ENCODE measurements around the gene KCNB1.

KCNB1 gene

DNA sequence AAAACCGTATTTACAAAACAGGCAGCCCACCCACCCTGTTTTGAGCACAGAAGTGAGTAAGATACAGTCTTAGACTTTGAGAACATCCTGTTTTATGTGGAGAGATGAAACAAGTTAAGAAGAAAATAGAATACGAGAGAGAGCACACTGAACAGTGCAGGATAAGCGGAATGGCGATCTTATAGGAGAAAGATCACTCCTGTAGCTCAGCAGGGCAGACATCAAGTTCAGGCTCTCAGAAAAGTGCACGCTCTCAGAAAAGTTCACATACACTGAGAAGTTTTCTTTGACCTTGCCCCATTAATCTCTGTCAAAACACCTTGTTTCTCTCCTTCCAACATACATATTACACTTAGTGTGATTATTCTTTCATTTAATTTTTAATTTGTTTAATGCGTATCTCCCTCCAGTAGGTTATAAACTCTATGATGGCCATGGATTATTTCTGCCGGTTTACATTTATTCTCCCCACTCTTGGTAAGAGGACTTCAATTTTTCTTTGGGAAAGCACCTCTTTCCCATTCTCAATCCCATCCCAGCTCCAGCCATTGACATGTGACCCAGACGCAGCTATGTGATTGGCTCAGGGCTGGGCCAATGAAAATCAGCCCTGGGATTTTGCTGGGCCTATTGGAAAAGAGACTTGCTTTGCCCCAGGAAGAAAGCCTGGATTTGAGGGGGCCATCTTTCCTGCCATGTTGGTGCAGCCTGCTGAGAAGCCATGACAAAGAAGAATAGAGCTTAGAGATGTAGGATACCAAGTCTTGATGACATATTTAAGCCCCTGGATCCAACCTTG lies 16.2 kb downstream of the KCNB1 start:
- TF ChIP-seq TAF1 (IDR thresholded peaks at IDR 0.05; ENCODE audit: borderline replicate concordance, low read depth, low read length) (no peak), POLR2A (IDR thresholded peaks at IDR 0.05; ENCODE audit: low read depth, low read length) (no peak), POLR2AphosphoS5 (IDR thresholded peaks at IDR 0.05; ENCODE audit: low read depth, low read length) (no peak)
- DNase-seq (ENCODE audit: insufficient read length) (no peak), FAIRE-seq (no peak)

DNA sequence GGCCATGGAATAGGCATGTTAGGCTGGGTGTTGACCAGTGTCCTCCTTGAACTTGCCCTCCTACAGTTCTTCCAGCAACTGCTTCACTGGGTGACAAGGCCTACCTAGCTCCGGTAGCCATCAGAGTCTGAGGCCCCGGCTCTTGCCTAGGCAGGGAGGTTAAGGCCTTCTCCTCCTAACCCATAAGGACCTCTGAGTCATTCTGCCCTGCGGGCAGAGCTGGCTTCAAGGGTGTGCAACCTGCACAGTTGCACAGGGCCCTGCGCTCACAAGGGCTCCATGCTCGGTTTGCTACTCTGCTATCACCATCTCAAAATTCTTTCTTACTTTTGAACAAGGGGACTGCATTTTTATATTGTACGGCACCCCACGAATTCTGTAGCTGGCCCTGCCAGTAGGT lies 17.9 kb downstream of the KCNB1 start:
- DNase-seq (ENCODE audit: insufficient read length) (no peak), FAIRE-seq (no peak)
- TF ChIP-seq TAF1 (IDR thresholded peaks at IDR 0.05; ENCODE audit: borderline replicate concordance, low read depth, low read length) (no peak), POLR2AphosphoS5 (IDR thresholded peaks at IDR 0.05; ENCODE audit: low read depth, low read length) (no peak), POLR2A (IDR thresholded peaks at IDR 0.05; ENCODE audit: low read depth, low read length) (no peak)

DNA sequence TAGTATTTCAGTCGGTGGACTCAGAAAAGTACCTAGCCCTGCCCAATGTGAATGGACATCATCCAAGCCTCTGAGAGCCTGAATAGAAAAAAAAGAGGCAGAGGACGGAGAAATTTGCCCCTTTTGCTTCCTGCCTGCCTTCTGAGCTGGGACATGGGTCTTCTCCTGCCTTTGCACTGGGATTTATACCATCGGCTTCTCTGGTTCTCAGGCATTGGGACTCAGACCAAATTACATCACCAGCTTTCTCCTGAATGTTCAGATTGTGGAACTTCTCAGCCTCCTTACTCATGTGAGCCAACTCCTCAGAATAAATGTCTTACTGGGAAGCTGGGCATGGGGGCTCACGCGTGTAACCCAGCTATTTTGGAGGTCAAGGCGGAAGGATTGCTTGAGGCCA lies 19.8 kb downstream of the KCNB1 start:
- no peak for DNase-seq (ENCODE audit: insufficient read length)
- TF ChIP-seq TAF1 (IDR thresholded peaks at IDR 0.05; ENCODE audit: borderline replicate concordance, low read depth, low read length) (no peak), POLR2AphosphoS5 (IDR thresholded peaks at IDR 0.05; ENCODE audit: low read depth, low read length) (no peak), POLR2A (IDR thresholded peaks at IDR 0.05; ENCODE audit: low read depth, low read length) (no peak)
- FAIRE-seq, result no peak

DNA sequence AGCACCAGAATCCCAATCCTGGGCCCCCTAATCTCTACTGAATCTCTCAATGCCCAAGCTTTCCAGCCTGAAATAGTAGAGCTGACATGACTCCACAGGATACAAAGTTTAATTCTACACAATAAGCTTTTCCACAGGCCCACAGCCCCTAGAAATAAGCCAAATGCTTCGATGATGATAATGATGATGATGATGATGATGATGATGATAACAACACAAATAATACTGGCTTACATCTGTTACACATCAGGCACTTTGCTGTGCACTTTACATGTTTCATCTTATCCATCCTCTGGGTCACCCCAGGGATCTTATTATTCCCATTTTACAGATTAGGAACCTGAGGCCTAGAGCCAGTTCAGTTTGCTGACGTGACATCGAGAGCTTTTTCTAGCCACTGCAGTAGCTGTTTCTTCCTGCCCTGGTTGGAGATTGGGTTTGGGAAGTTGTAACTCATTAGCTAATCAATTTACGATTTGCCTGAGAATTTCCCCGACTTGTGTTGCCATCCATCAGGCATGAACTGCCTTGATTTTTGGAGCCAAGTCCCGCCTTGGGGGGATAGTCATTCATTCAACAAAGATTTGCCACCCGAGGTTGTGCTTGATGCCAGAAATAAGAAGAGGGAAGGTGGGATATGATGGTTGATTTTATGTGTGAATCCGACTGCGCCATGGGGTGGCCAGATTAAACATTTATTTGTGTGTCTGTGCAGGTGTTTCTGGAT lies 20.4 kb downstream of the KCNB1 start:
- DNase-seq (ENCODE audit: insufficient read length) (no peak), FAIRE-seq (no peak)
- TF ChIP-seq POLR2A (IDR thresholded peaks at IDR 0.05; ENCODE audit: low read depth, low read length) (no peak), TAF1 (IDR thresholded peaks at IDR 0.05; ENCODE audit: borderline replicate concordance, low read depth, low read length) (no peak), POLR2AphosphoS5 (IDR thresholded peaks at IDR 0.05; ENCODE audit: low read depth, low read length) (no peak)

DNA sequence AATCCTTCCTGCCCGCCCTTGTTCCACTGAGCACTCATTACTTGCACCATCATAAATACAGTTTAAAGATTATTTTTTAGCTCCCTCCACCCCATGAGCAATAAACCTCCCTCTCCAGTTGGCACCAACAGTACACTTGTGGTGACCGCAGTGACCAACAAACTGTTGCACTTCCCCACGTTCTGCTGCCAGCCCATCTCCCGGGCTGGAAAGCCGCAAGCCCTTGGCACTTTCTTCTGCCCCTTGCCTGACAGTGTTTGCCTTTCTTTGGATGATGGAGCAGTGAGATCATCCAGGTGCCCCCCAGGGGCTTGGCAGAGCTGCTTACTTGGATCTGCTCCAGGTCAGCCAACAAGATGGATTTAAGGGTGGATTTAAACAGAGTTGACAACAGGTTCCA lies 21.6 kb downstream of the KCNB1 start:
- FAIRE-seq (no peak), DNase-seq (ENCODE audit: insufficient read length) (no peak)
- TF ChIP-seq POLR2A (IDR thresholded peaks at IDR 0.05; ENCODE audit: low read depth, low read length) (no peak), TAF1 (IDR thresholded peaks at IDR 0.05; ENCODE audit: borderline replicate concordance, low read depth, low read length) (no peak), POLR2AphosphoS5 (IDR thresholded peaks at IDR 0.05; ENCODE audit: low read depth, low read length) (no peak)

DNA sequence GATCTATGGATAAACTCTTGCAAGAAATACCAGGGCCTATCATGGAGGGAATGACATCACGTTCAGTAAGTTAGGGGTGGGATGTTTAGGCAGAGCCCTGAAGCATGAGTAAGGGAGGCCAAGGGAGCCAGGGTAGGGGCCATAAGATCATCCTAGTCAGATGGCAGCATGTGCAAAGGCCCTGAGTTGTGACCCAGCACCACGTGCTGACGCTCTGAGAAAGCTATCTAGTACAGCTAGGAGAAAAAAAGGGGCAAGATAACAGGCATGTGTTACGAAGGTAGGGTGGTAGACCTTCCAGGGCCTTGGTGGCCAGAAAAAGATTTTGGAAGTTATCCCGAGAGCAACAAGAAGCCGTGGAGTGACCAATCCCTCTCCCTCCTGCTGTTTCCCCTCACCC lies 22.3 kb downstream of the KCNB1 start:
- no peak for FAIRE-seq
- no peak for DNase-seq (ENCODE audit: insufficient read length)
- no peak for TF ChIP-seq POLR2AphosphoS5 (IDR thresholded peaks at IDR 0.05; ENCODE audit: low read depth, low read length)
- no peak for TF ChIP-seq TAF1 (IDR thresholded peaks at IDR 0.05; ENCODE audit: borderline replicate concordance, low read depth, low read length)
- no peak for TF ChIP-seq POLR2A (IDR thresholded peaks at IDR 0.05; ENCODE audit: low read depth, low read length)

DNA sequence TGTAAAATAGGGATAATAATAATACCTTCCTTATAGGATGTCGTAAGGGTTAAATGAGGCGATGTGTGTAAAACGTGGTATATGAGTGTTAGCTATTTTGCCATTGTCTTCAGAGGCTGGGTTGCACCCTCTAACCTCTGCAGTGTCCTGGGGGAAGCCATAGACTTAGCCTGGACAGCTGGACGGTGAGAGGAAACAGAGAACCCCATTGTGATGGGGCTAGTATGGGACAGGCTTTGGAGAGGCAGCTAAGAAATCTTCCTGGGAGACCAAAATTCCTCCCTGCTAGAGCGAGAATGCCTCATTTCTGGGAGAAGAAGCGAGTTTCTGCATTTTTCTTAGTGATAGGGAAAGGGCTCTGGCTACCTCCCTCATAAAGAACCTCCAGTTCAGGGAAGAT lies 22.8 kb downstream of the KCNB1 start:
- TF ChIP-seq TAF1 (IDR thresholded peaks at IDR 0.05; ENCODE audit: borderline replicate concordance, low read depth, low read length) (no peak), POLR2A (IDR thresholded peaks at IDR 0.05; ENCODE audit: low read depth, low read length) (no peak), POLR2AphosphoS5 (IDR thresholded peaks at IDR 0.05; ENCODE audit: low read depth, low read length) (no peak)
- DNase-seq (ENCODE audit: insufficient read length) (no peak), FAIRE-seq (no peak)

DNA sequence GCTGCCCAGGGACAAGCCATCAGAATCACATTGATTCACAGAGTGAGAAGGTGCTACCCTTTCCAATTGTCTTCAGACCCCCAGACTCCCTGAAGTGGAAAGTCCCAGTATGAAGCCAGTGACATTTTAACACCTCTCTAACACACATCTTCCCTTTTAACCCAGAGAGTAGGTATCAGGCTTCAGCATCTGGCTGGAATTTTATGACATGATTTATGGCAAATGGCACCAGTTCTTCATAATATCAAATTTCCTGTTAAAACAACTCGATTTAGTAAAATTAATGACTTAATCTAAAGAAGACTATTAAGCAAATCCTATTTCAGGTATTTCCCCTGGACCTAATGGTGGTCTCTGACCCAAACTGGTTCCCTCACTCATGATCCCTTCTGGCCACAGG lies 25.0 kb downstream of the KCNB1 start:
- no peak for FAIRE-seq
- no peak for DNase-seq (ENCODE audit: insufficient read length)
- no peak for TF ChIP-seq TAF1 (IDR thresholded peaks at IDR 0.05; ENCODE audit: borderline replicate concordance, low read depth, low read length)
- TF ChIP-seq POLR2A (IDR thresholded peaks at IDR 0.05; ENCODE audit: low read depth, low read length), result no peak
- no peak for TF ChIP-seq POLR2AphosphoS5 (IDR thresholded peaks at IDR 0.05; ENCODE audit: low read depth, low read length)

DNA sequence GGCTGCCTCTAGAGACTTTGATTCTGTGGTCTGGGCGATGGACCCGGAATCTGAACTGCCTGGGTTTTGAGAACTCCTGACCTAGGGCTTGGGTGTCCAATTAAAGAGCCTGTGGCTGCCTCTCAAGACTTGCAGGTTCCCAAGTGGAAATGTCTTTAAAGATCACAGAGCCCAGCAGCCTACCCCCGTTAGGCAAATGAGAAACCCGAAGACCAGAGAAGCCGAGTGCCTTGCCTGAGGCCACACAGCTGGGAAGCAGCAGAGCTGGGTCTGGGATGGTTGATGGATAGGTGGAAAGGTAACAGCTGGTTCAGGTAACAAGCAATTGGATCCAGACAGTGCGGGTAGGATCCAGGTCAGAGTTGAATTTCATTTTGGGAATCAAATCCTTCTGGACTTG lies 25.8 kb downstream of the KCNB1 start:
- TF ChIP-seq TAF1 (IDR thresholded peaks at IDR 0.05; ENCODE audit: borderline replicate concordance, low read depth, low read length) (no peak), POLR2AphosphoS5 (IDR thresholded peaks at IDR 0.05; ENCODE audit: low read depth, low read length) (no peak), POLR2A (IDR thresholded peaks at IDR 0.05; ENCODE audit: low read depth, low read length) (no peak)
- FAIRE-seq, result no peak
- no peak for DNase-seq (ENCODE audit: insufficient read length)

DNA sequence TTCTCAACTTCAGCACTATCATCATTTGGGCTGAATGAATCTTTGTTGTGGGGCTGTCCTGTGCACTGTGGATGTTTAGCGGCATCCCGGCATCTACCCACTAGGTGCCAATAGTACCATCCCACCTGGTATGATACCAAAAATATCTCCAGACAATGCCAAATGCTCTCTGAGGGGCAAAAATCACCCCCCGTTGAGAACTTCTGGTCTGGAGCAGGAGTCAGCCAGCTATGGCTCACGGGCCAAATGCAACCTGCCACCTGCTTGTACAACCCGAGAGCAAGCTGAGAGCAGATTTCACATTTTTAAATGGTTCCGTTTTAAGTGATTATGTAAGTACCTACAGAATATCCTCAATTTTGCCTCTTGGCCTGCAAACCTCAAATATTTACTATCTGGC lies 26.8 kb downstream of the KCNB1 start:
- DNase-seq (ENCODE audit: insufficient read length) (no peak), FAIRE-seq (no peak)
- TF ChIP-seq TAF1 (IDR thresholded peaks at IDR 0.05; ENCODE audit: borderline replicate concordance, low read depth, low read length) (no peak), POLR2A (IDR thresholded peaks at IDR 0.05; ENCODE audit: low read depth, low read length) (no peak), POLR2AphosphoS5 (IDR thresholded peaks at IDR 0.05; ENCODE audit: low read depth, low read length) (no peak)

DNA sequence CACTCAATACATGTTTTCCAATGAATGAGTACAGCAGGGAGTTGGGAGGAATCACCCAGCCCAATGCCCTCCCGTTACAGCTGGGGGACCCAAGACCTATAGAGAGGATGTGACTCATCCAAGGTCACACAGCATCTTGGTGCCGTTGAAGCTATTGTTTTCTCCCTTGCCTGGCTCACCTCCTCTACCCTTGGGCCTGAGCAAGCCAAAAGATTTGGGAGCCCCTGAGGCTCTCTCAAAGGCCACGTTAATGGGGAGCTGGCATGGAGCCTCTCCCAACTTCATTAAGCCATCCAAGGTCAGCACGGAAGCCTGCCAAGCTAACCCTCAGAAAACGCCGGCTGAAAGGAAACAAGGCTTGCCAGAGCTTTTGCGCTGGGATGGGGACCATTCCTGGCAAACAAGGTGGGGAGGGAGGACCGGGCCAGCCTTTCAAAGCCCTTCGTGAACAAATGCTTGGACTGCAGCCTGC lies 30.4 kb downstream of the KCNB1 start:
- DNase-seq (ENCODE audit: insufficient read length) (no peak), FAIRE-seq (no peak)
- TF ChIP-seq TAF1 (IDR thresholded peaks at IDR 0.05; ENCODE audit: borderline replicate concordance, low read depth, low read length), result no peak
- TF ChIP-seq POLR2AphosphoS5 (IDR thresholded peaks at IDR 0.05; ENCODE audit: low read depth, low read length), result no peak
- TF ChIP-seq POLR2A (IDR thresholded peaks at IDR 0.05; ENCODE audit: low read depth, low read length), result no peak

DNA sequence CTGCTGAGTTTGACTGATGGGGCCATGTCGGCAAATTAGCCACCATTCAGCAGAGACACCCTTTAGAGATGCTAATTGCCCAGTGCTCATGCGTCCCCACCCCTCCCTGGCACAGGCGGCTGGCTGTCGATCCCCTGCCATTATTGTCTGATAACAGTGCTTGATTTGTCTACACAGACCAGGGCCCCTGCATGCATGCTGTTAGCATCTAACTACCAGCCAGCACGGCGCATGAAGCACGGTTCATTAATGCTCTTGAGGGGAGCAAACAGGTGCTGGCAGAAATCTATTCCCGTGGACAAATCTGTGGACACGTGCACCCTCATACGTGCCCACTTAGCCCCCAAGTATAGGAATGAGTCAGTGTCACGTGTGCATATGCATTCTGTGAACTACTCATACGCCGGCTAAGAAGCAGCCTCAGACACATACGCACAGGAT lies 32.2 kb downstream of the KCNB1 start:
- no peak for DNase-seq (ENCODE audit: insufficient read length)
- no peak for FAIRE-seq
- TF ChIP-seq POLR2AphosphoS5 (IDR thresholded peaks at IDR 0.05; ENCODE audit: low read depth, low read length) (no peak), POLR2A (IDR thresholded peaks at IDR 0.05; ENCODE audit: low read depth, low read length) (no peak), TAF1 (IDR thresholded peaks at IDR 0.05; ENCODE audit: borderline replicate concordance, low read depth, low read length) (no peak)
